HepG2 (cell line): ENCODE measurements around the gene GEMIN4. TPM values are rescaled to one million over a fixed set of nuclear protein-coding genes. Genes with fewer than 3 reads are reported as not detected.

Source experiments
- ATAC-seq: fragments of 200-7000 bp; cut with Tn5 transposase; 3 replicates; pipeline ENCODE4 v1.9.1; 2020; ENCODE audit warnings: mild to moderate bottlenecking, moderate library complexity
- BruUV-seq: library from RNA; stranded (reverse); fragments of 400-500 nt; replicated peaks from 2 replicates; lab custom pipeline; 2021; lab: Mats Ljungman, UMichigan
- CTCF ChIA-PET: fragments of 300-600 bp; formaldehyde crosslinking; extraction: SDS; loops from one replicate; lab custom pipeline; 2021; ENCODE audit warnings: low total read pairs, inconsistent platforms, low intra/inter-chr PET ratio; lab: Yijun Ruan, JAX
- POLR2A ChIA-PET: fragments of 350-600 bp; sonication (Branson Sonifier 250); formaldehyde crosslinking; loops from one replicate; lab custom pipeline; 2020; ENCODE audit warnings: antibody characterized with exemption, inconsistent platforms; lab: Yijun Ruan, JAX
- DNase-seq: peaks from one replicate; pipeline ENCODE4 v3.0.0-alpha.2; 2015; ENCODE audit warnings: low spot score
- FAIRE-seq: peaks from 3 replicates; lab custom pipeline; 2011; peaks lifted over from hg19 to GRCh38; lab: Jason Lieb, UNC
- H2AFZ ChIP-seq: one replicate; pipeline ENCODE4 v1.6.1; 2011; ENCODE audit warnings: low read length, inconsistent platforms
- H3K27ac ChIP-seq: fragments of 300-600 bp; 3 replicates; pipeline ENCODE4 v1.8.0; 2011; ENCODE audit warnings: mixed run types, mild to moderate bottlenecking, mixed read lengths, low read length, inconsistent platforms; ENCODE audit not compliant: insufficient read depth; ENCODE audit errors: extremely low read length
- H3K27me3 ChIP-seq, 2 experiments: fragments of 200-600 bp in 1 of 2; 2 replicates in 1 of 2; 3 replicates in 1 of 2; pipeline versions ENCODE4 v1.6.0 to v1.8.0; 2011; ENCODE audit warnings: low read length in 2 of 2, mild to moderate bottlenecking in 2 of 2, moderate library complexity in 2 of 2, inconsistent platforms in 1 of 2; ENCODE audit not compliant: insufficient read depth in 2 of 2, control insufficient read depth in 1 of 2
- H3K36me3 ChIP-seq, 2 experiments: fragments of 200-600 bp in 1 of 2; replicated peaks in 1 of 2; 2 replicates in 1 of 2; 3 replicates in 1 of 2; pipeline versions ENCODE4 v1.5.1 to v1.8.0; 2011; ENCODE audit warnings: low read length in 2 of 2, inconsistent platforms in 1 of 2; ENCODE audit not compliant: insufficient read depth in 2 of 2, control insufficient read depth in 1 of 2
- H3K4me1 ChIP-seq: 2 replicates; pipeline ENCODE4 v1.5.1; 2012; ENCODE audit warnings: low read length, inconsistent platforms; ENCODE audit not compliant: insufficient read depth
- H3K4me2 ChIP-seq: 2 replicates; pipeline ENCODE4 v1.6.0; 2011; ENCODE audit warnings: low read depth, low read length, inconsistent platforms
- H3K4me3 ChIP-seq, 3 experiments: fragments of 200-600 bp in 1 of 3; sonication (generic), shearing (Covaris generic) in 1 of 3; replicated peaks in 1 of 3; 2 replicates each; pipeline ENCODE4 v1.5.1; 2011 to 2016; ENCODE audit warnings: low read length in 3 of 3, inconsistent platforms in 2 of 3, low read depth in 2 of 3, mild to moderate bottlenecking in 2 of 3, control low read depth in 1 of 3, mixed read lengths in 1 of 3; ENCODE audit not compliant: insufficient read depth in 1 of 3
- H3K79me2 ChIP-seq: one replicate; pipeline ENCODE4 v1.6.1; 2011; ENCODE audit warnings: low read length, inconsistent platforms; ENCODE audit not compliant: insufficient read depth
- H3K9ac ChIP-seq: 2 replicates; pipeline ENCODE4 v1.6.0; 2011; ENCODE audit warnings: mild to moderate bottlenecking, low read depth, low read length, inconsistent platforms; ENCODE audit not compliant: insufficient read depth
- H3K9me3 ChIP-seq: 2 replicates; pipeline ENCODE4 v1.5.1; 2012; ENCODE audit warnings: mild to moderate bottlenecking, low read length
- H4K20me1 ChIP-seq: 2 replicates; pipeline ENCODE4 v1.6.0; 2011; ENCODE audit warnings: inconsistent platforms, mild to moderate bottlenecking, low read length, moderate library complexity; ENCODE audit not compliant: insufficient read depth
- CCDC6 ChIP-seq: sonication (generic); formaldehyde crosslinking; IDR thresholded peaks from 2 replicates; pipeline ENCODE4 v1.8.1; 2022; ENCODE audit warnings: mild to moderate bottlenecking, missing genetic modification reagents, moderate library complexity
- CTCF ChIP-seq: sonication (generic); formaldehyde crosslinking; IDR thresholded peaks from 2 replicates; pipeline ENCODE4 v1.5.0; 2020; ENCODE audit warnings: mild to moderate bottlenecking, missing genetic modification reagents, moderate library complexity
- ETS1 ChIP-seq: sonication (generic); formaldehyde crosslinking; IDR thresholded peaks from 2 replicates; pipeline ENCODE4 v1.4.0; 2020; ENCODE audit warnings: missing genetic modification reagents
- FOSL2 ChIP-seq: sonication (generic); formaldehyde crosslinking; IDR thresholded peaks from 2 replicates; pipeline ENCODE4 v1.4.0; 2020; ENCODE audit warnings: missing genetic modification reagents
- FOXM1 ChIP-seq: sonication (generic); formaldehyde crosslinking; IDR thresholded peaks from 2 replicates; pipeline ENCODE4 v1.5.0; 2020; ENCODE audit warnings: missing genetic modification reagents
- HINFP ChIP-seq: sonication (generic); formaldehyde crosslinking; IDR thresholded peaks from 2 replicates; pipeline ENCODE4 v1.4.0; 2020; ENCODE audit warnings: low read depth, mild to moderate bottlenecking, missing genetic modification reagents
- MLLT10 ChIP-seq: sonication (generic); formaldehyde crosslinking; IDR thresholded peaks from 2 replicates; pipeline ENCODE4 v1.4.0; 2020; ENCODE audit warnings: missing genetic modification reagents
- MXD3 ChIP-seq: IDR thresholded peaks from 2 replicates; pipeline ENCODE4 v1.6.1; 2016; ENCODE audit warnings: mild to moderate bottlenecking, missing biosample characterization, missing genetic modification reagents
- RAD51 ChIP-seq: fragments of 450-650 bp; IDR thresholded peaks from 2 replicates; pipeline ENCODE4 v1.6.1; 2016; ENCODE audit warnings: borderline replicate concordance
- RCOR2 ChIP-seq: IDR thresholded peaks from 2 replicates; pipeline ENCODE4 v1.6.1; 2016; ENCODE audit warnings: missing biosample characterization, missing genetic modification reagents
- TFAP4 ChIP-seq: sonication (generic); IDR thresholded peaks from 2 replicates; pipeline ENCODE4 v1.6.1; 2016; ENCODE audit warnings: low read depth, borderline replicate concordance
- U2AF1 ChIP-seq: fragments of 200-400 bp; formaldehyde crosslinking; optimal IDR thresholded peaks from 2 replicates; pipeline ENCODE3; 2017; ENCODE audit warnings: mild to moderate bottlenecking, low read depth, low read length
- YEATS4 ChIP-seq: sonication (generic); formaldehyde crosslinking; IDR thresholded peaks from 2 replicates; pipeline ENCODE4 v1.4.0; 2020; ENCODE audit warnings: missing genetic modification reagents, borderline replicate concordance
- ZFP37 ChIP-seq: sonication (generic); formaldehyde crosslinking; IDR thresholded peaks from 2 replicates; pipeline ENCODE4 v1.4.0; 2020; ENCODE audit warnings: missing genetic modification reagents, borderline replicate concordance
- ZKSCAN8 ChIP-seq: IDR thresholded peaks from 2 replicates; pipeline ENCODE4 v1.6.1; 2016; ENCODE audit warnings: borderline replicate concordance, missing genetic modification reagents, missing compliant biosample characterization
- WGBS: methylation state at CpG from one replicate; pipeline ENCODE4 v1.1.6; 2017; ENCODE audit warnings: low lambda C conversion rate; 5-methylcytosine and 5-hydroxymethylcytosine counted together
- in situ Hi-C: cut with HindIII; loops from 2 replicates; pipeline ENCODE4 v1.10.0; 2017; ENCODE audit warnings: low pct_unique_long_range_greater_than_20kb; ENCODE audit not compliant: extremely low pct_ligation_motif_present
- intact Hi-C: fragments of 100-400 bp; cut with micrococcal nuclease; formaldehyde crosslinking; loops from one replicate; pipeline ENCODE4 v1.10.0; 2022; ENCODE audit not compliant: unreplicated experiment
- polyA plus RNA-seq, 8 experiments: library from polyadenylated mRNA; depleted of rRNA in 3 of 8; stranded (reverse) in 7 of 8; unstranded in 1 of 8; fragments of >200 nt; fragmentation: Illumina TruSeq in 4 of 8; extraction: Trizol in 4 of 8; gene quantifications; 2 replicates each; pipeline versions ENCODE4 v1.2.1 to v1.2.3, GENCODE V29; 2011 to 2016; ENCODE audit warnings: low read depth in 4 of 8, missing spikeins in 1 of 8, mixed read lengths in 1 of 8; ENCODE audit not compliant: insufficient read depth in 1 of 8
- total RNA-seq, 5 experiments: library from RNA; depleted of rRNA; stranded (reverse); fragments of >200 nt; fragmentation: Illumina TruSeq; extraction: Trizol; gene quantifications; 2 replicates each; pipeline ENCODE4 v1.2.3, GENCODE V29; 2016; ENCODE audit warnings: low read depth in 1 of 5

GEMIN4 gene
- total and polyA plus RNA-seq, 2 of the 13 experiments (the other 11 are each of a cell fraction or from before 2014, with no cell fraction given): 10.8 to 22.7 TPM

GRCh38 chr17:720706-721539 is 31.1 kb downstream of the GEMIN4 start (continued):
- TF ChIP-seq HINFP (CRISPR knock-in tag) (no peak), YEATS4 (CRISPR knock-in tag) (no peak), ZKSCAN8 (CRISPR knock-in tag) (no peak), FOXM1 (CRISPR knock-in tag) (no peak)

GRCh38 chr17:718075-718474 is 34.0 kb downstream of the GEMIN4 start:
- intact Hi-C loops: no loop called here
- ATAC-seq (no peak), FAIRE-seq (no peak), DNase-seq (no peak)
- POLR2A ChIA-PET: no interaction called here
- Histone ChIP-seq H3K79me2 (peaks cover 13% of the 10 kb centered on the region), H3K4me3 (no peak overlapping the region), H3K36me3 (no peaks in the 10 kb centered on the region), H3K4me1 (peaks cover 18% of the 10 kb centered on the region), H2AFZ (no peak overlapping the region), H3K27ac (no peak overlapping the region), H3K4me2 (no peak overlapping the region), H3K27me3 (no peaks in the 10 kb centered on the region), H4K20me1 (no peaks in the 10 kb centered on the region)
- BruUV-seq: no TSS peak
- WGBS: 96% methylated on average over 5 of the region's 5 CpGs
- TF ChIP-seq TFAP4 (no peak), MLLT10 (CRISPR knock-in tag) (no peak), RCOR2 (CRISPR knock-in tag) (no peak), MXD3 (CRISPR knock-in tag) (no peak), CTCF (CRISPR knock-in tag) (no peak), FOSL2 (CRISPR knock-in tag) (no peak), CCDC6 (CRISPR knock-in tag) (no peak), RAD51 (no peak), U2AF1 (no peak), ZFP37 (no peak), ETS1 (CRISPR knock-in tag) (no peak)
- TF ChIP-seq, all 625 proteins: peak for 0
- Histone ChIP-seq H3K9ac (no peak overlapping the region), H3K9me3 (no peaks in the 10 kb centered on the region)
- in situ Hi-C loops: no loop called here
- CTCF ChIA-PET: no interaction called here
